Measurements from ENCODE around the gene PPP2R1A.

DNA sequence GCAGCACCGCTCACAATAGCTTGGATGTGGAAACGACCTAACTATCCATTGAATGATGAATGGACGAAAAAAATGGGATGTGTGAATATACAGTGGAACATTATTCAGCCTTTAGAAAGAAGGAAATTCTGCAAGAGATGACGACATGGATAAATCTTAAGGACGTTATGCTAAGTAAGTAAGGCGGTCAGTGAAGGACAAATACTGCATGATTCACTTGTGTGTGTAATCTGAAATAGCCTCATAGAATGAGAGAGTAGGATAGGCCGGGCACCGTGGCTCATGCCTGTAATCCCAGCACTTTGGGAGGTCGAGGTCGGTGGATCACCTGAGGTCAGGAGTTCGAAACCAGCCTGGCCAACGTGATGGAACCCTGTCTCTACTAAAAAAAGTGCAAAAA lies 54.2 kb downstream of the PPP2R1A start:
- TF ChIP-seq, protein P1, sequence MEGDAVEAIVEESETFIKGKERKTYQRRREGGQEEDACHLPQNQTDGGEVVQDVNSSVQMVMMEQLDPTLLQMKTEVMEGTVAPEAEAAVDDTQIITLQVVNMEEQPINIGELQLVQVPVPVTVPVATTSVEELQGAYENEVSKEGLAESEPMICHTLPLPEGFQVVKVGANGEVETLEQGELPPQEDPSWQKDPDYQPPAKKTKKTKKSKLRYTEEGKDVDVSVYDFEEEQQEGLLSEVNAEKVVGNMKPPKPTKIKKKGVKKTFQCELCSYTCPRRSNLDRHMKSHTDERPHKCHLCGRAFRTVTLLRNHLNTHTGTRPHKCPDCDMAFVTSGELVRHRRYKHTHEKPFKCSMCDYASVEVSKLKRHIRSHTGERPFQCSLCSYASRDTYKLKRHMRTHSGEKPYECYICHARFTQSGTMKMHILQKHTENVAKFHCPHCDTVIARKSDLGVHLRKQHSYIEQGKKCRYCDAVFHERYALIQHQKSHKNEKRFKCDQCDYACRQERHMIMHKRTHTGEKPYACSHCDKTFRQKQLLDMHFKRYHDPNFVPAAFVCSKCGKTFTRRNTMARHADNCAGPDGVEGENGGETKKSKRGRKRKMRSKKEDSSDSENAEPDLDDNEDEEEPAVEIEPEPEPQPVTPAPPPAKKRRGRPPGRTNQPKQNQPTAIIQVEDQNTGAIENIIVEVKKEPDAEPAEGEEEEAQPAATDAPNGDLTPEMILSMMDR (IDR thresholded peaks at IDR 0.05): no peak
- no peak for TF ChIP-seq POLR2A (IDR thresholded peaks at IDR 0.05)

Data from lower leg skin (tissue), 3 donors.